Activated CD4-positive, CD25-positive, alpha-beta regulatory T cell treated with anti-CD3 and anti-CD28 coated beads, Interleukin-2, amount 50 U/mL, for 72 hours (primary cell): ENCODE data around the gene ANKRD29.

Source experiments
- DNase-seq: peaks from one replicate; pipeline ENCODE4 v3.0.0; 2021

The ANKRD29 gene

DNA sequence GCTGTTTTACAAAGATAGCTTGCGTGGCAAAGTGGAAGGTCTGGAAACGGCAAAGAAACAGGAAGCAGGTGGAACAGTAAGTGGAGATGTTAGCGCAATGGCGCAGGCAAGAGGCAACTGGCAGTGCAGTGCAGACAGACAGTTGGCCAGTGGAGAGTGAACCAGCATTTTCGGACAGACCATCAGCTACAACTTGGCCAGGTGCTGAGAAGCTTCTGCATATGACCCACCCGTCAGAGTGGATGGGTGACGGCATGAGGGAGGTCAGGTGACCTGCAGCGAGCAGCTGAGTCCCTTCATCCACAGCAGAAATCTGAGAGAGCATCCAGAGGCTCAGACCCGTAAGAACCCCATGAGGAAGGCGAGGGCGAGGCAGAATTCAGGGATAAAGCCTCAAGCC lies 110.2 kb downstream of the ANKRD29 start:
- DNase-seq, result no peak

DNA sequence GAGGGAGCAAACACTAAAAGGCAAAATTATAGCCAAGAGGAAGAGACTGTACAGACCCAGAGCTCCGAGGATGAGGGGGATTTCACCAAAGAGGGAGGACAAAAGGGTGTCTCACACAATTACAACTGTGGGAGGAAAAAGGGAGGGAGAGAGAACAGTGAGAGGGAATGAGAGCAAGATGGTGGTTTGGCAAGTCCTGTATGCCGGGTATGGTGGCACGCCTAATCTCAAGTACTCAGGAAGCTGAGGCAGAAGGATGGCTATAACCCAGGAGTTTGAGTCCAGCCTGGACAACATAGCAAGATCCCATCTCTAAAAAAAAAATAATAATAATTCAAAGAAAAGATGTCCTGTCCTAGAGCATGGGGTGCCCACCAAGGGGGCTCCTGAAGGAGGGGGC lies 110.7 kb downstream of the ANKRD29 start:
- no peak for DNase-seq

DNA sequence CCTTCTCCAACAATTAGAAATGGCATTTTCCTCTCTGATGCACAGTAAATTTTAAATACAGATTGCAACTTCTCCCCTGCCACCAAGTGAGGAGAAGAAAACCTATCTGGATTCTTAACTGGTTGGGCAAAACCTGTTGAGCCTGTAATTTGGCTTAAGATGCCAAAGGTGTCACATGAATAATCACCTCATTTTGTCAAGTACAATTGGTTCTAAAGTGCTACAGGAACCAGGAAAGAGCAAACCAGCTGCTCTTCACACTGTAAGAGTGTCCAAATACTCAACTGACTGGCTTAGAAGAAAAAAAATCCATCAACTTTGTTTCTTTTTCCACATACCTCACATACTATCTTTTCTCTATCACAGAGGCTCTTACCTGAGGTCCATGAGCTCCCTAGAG lies 111.8 kb downstream of the ANKRD29 start:
- no peak for DNase-seq
